ENCODE results near the gene NOL8. TPM values are rescaled to one million over a fixed set of nuclear protein-coding genes. Genes with fewer than 3 reads are reported as not detected.
A peak's percentile ranks its signal among the peaks of the same experiment; 100 is the strongest.

The NOL8 gene
- 22.4 and 28.4 TPM in 2 replicates for total RNA-seq

- DNase-seq (ENCODE audit: extremely low read depth, low read depth, low spot score), result peak; percentile 83
Measured at GRCh38 chr9:92325269-92325990, at the start of gene NOL8, which contains the start of gene CENPP. TSS of gene NOL8 (minus strand) at chr9:92325350. CDS start at chr9:92324161, 1,189 bp downstream. TSS of gene CENPP (plus strand) at chr9:92325953.

- no peak for DNase-seq (ENCODE audit: extremely low read depth, low read depth, low spot score)
Measured at GRCh38 chr9:92373167-92373566, 48.0 kb upstream of the NOL8 start.

- no peak for DNase-seq (ENCODE audit: extremely low read depth, low read depth, low spot score)
Measured at GRCh38 chr9:92369075-92369474, 43.9 kb upstream of the NOL8 start.

GRCh38 chr9:92360083-92360482 lies 34.9 kb upstream of the NOL8 start:
- no peak for DNase-seq (ENCODE audit: extremely low read depth, low read depth, low spot score)

- DNase-seq (ENCODE audit: extremely low read depth, low read depth, low spot score), result no peak
Measured at GRCh38 chr9:92359394-92359995, 34.3 kb upstream of the NOL8 start.

GRCh38 chr9:92353051-92353450 lies 27.9 kb upstream of the NOL8 start:
- no peak for DNase-seq (ENCODE audit: extremely low read depth, low read depth, low spot score)

- DNase-seq (ENCODE audit: extremely low read depth, low read depth, low spot score), result no peak
Measured at GRCh38 chr9:92350740-92351133, 25.6 kb upstream of the NOL8 start.

- DNase-seq (ENCODE audit: extremely low read depth, low read depth, low spot score), result no peak
Measured at GRCh38 chr9:92349771-92350739, 24.9 kb upstream of the NOL8 start.

- no peak for DNase-seq (ENCODE audit: extremely low read depth, low read depth, low spot score)
Measured at GRCh38 chr9:92345582-92345981, 20.4 kb upstream of the NOL8 start.

- DNase-seq (ENCODE audit: extremely low read depth, low read depth, low spot score), result no peak
Measured at GRCh38 chr9:92342825-92343488, 17.8 kb upstream of the NOL8 start.

GRCh38 chr9:92341578-92341977 lies 16.4 kb upstream of the NOL8 start:
- DNase-seq (ENCODE audit: extremely low read depth, low read depth, low spot score), result no peak

GRCh38 chr9:92333282-92333634 lies 8.1 kb upstream of the NOL8 start:
- no peak for DNase-seq (ENCODE audit: extremely low read depth, low read depth, low spot score)

- DNase-seq (ENCODE audit: extremely low read depth, low read depth, low spot score), result no peak
Measured at GRCh38 chr9:92332577-92333281, 7.6 kb upstream of the NOL8 start.

- peak; percentile 16 for DNase-seq (ENCODE audit: extremely low read depth, low read depth, low spot score)
Measured at GRCh38 chr9:92328225-92328624, 3.1 kb upstream of the NOL8 start.

- no peak for DNase-seq (ENCODE audit: extremely low read depth, low read depth, low spot score)
Measured at GRCh38 chr9:92327283-92327850, 2.2 kb upstream of the NOL8 start.

- no peak for DNase-seq (ENCODE audit: extremely low read depth, low read depth, low spot score)
Measured at GRCh38 chr9:92325991-92326500, 896 bp upstream of the NOL8 start.

- DNase-seq (ENCODE audit: extremely low read depth, low read depth, low spot score), result no peak
Measured at GRCh38 chr9:92324889-92325268, 271 bp downstream of the NOL8 start.

GRCh38 chr9:92324431-92324830 lies 719 bp downstream of the NOL8 start:
- DNase-seq (ENCODE audit: extremely low read depth, low read depth, low spot score), result no peak

- no peak for DNase-seq (ENCODE audit: extremely low read depth, low read depth, low spot score)
Measured at GRCh38 chr9:92315456-92315855, 9.7 kb downstream of the NOL8 start.

- no peak for DNase-seq (ENCODE audit: extremely low read depth, low read depth, low spot score)
Measured at GRCh38 chr9:92313624-92314012, 11.5 kb downstream of the NOL8 start.

Data from glomerular endothelial cell (primary cell).